Colonic mucosa (tissue), 4 donors: ENCODE measurements around the gene NUP210. TPM values are rescaled to one million over a fixed set of nuclear protein-coding genes. Genes with fewer than 3 reads are reported as not detected.

Source experiments
- DNase-seq: peaks from one replicate; pipeline ENCODE4 v3.0.0-alpha.2; 2020
- H3K27ac ChIP-seq: fragments of 200-600 bp; one replicate; pipeline ENCODE4 v1.8.0; 2021
- H3K27me3 ChIP-seq: fragments of 200-600 bp; one replicate; pipeline ENCODE4 v1.8.0; 2021
- H3K36me3 ChIP-seq: fragments of 200-600 bp; one replicate; pipeline ENCODE4 v1.8.0; 2021
- H3K4me1 ChIP-seq: fragments of 200-600 bp; one replicate; pipeline ENCODE4 v1.8.0; 2021; ENCODE audit warnings: mild to moderate bottlenecking
- H3K4me3 ChIP-seq: fragments of 200-600 bp; one replicate; pipeline ENCODE4 v1.8.0; 2021
- H3K9ac ChIP-seq, 2 donors: one replicate each; pipeline ENCODE4 v1.7.0; 2013; ENCODE audit warnings: control low read depth in 2 of 2, low read depth in 2 of 2, low read length in 2 of 2
- H3K9me3 ChIP-seq: fragments of 200-600 bp; one replicate; pipeline ENCODE4 v1.8.0; 2021
- intact Hi-C: fragments of 100-400 bp; cut with DNase I; formaldehyde crosslinking; loops from one replicate; pipeline ENCODE4 v1.14.1; 2022
- total RNA-seq, 2 donors: library from RNA; stranded (reverse); fragmentation: NEBNext Ultra II Directional in 1 of 2; extraction: Animal tissue kit (Norgen Biotek cat#: 25700) in 1 of 2; gene quantifications; one replicate each; pipeline ENCODE4 v1.2.1, GENCODE V29; 2021
- TF ChIP-seq, protein P1 (sequence below): fragments of 200-600 bp; IDR thresholded peaks from one replicate; pipeline ENCODE4 v1.8.0; 2022; ENCODE audit warnings: antibody characterized with exemption, mild to moderate bottlenecking
- donor health status: healthy.
- donor health status: DM: no; HTN: no; CAD: no.
- donor health status: DM: no; HTN: no; CAD: no.

NUP210 gene
- total RNA-seq, 2 donors from 2014 or later: 7.5 to 23.8 TPM

DNA sequence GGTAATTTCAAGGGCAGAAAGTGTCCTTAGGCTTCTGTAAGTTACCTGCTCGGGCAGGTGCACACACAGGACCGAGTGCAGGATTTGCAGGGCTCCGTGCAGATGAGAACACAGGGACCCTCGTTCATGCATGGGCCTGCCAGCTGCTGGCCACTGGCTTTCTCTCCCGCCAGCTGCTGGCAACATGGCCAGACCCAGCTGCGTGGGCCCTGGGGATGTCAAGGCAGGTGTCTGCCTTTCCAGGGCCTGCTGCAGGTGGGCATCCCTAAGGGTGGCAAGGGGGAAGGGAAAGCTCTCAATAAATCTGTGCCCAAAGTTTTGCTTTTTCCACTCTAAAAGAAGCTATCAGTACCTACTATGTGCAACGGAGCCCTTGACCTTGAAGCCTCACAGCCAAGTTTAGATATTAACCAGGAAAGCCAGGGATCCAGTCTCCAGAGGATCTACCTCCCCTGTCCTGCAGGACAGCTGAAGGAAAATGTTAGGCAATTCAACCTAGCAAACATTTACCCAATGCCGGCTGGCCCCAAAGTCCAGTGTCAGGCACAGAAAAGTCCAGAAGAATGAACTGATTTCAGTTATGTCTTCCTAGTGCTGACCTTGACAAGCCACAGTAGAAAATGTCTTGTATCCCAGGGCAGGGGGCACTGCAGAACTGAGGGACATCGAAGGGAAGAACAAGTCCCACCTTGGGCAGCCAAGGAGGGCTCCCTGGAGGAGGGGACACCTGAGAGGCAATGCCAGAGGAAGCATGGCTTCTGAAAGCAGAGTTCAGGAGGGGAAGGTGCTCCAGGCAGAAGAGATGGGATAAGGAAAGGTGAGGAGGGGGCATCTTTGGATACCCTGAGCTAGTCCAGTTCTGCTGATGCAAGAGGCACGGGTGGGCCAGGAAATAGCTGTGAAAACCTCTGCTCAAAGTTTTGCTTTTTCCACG lies 26.4 kb downstream of the NUP210 start:
- Histone ChIP-seq H3K36me3 (no peaks in the 10 kb centered on the region), H3K27ac (no peak overlapping the region), H3K9ac (no peak overlapping the region), H3K9me3 (no peaks in the 10 kb centered on the region), H3K4me1 (no peaks in the 10 kb centered on the region), H3K4me3 (no peak overlapping the region), H3K27me3 (no peaks in the 10 kb centered on the region)
- intact Hi-C loops: no loop called here
- DNase-seq: no peak
- TF ChIP-seq, protein P1, sequence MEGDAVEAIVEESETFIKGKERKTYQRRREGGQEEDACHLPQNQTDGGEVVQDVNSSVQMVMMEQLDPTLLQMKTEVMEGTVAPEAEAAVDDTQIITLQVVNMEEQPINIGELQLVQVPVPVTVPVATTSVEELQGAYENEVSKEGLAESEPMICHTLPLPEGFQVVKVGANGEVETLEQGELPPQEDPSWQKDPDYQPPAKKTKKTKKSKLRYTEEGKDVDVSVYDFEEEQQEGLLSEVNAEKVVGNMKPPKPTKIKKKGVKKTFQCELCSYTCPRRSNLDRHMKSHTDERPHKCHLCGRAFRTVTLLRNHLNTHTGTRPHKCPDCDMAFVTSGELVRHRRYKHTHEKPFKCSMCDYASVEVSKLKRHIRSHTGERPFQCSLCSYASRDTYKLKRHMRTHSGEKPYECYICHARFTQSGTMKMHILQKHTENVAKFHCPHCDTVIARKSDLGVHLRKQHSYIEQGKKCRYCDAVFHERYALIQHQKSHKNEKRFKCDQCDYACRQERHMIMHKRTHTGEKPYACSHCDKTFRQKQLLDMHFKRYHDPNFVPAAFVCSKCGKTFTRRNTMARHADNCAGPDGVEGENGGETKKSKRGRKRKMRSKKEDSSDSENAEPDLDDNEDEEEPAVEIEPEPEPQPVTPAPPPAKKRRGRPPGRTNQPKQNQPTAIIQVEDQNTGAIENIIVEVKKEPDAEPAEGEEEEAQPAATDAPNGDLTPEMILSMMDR: no peak

DNA sequence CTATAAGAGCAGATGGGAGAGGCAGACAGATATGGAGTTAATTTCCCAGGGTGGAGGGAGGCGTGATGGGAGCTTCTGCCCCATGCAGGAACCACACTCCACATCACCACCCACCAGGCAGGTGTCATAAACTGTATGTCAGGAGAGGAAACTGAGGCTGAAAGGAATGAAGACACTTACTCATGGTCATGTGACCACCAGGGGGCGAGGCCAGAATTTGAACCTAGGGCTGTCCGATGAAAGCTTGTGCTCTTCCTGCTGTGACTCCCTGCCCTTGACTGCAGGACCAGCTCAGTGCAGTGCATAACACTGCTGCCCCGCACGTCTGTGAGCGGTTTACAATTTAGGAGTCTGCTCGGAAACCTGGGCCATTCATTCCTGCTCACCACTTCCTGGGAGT lies 28.8 kb downstream of the NUP210 start:
- H3K4me3 ChIP-seq: no peak overlapping the region
- no peaks in the 10 kb centered on the region for H3K4me1 ChIP-seq
- H3K27ac ChIP-seq: no peak overlapping the region
- TF ChIP-seq, protein P1: no peak
- H3K9ac ChIP-seq: no peak overlapping the region
- DNase-seq: no peak
- H3K27me3 ChIP-seq: no peaks in the 10 kb centered on the region
- no peaks in the 10 kb centered on the region for H3K9me3 ChIP-seq
- intact Hi-C loops: no loop called here
- H3K36me3 ChIP-seq: no peaks in the 10 kb centered on the region

DNA sequence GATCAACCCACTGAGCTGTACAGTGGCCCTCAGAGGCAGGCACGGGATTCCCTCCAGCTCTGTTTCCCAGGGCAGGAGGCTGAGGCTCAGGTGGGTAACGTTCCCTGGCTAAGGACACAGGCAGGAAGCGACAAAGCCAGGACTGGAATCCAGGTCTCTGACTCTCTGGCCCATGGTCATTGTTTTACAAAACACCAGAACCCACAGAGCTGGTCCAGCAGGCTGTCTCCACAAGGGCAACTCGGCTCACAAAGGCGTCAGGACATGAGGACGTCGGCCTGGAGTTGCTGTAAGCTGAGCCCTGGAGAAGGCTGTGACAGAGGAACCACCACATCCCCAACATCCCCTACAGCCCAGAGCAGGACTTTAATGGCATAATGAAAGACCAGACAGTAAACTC lies 30.7 kb downstream of the NUP210 start:
- TF ChIP-seq, protein P1: no peak
- H3K36me3 ChIP-seq: no peaks in the 10 kb centered on the region

DNA sequence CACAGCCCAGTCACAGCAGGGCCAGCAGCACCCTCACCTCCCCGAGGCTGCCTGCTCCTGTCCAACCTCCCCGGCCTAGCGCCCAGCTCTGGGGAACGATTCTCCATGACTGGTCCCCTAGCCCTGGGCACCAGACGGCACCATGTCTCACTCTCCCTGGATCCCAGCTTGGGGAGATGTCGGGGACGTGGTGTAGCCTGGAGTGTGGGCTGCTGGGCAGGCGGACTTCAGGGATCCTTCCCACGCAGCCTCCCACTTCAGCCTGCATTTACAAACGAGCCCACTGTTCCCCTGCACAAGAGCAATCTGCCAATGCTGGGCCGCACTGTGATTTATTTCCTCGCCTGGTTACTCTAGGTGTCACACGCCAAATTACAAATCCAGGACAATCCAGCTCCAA lies 31.3 kb downstream of the NUP210 start:
- H3K36me3 ChIP-seq: no peaks in the 10 kb centered on the region
- no peak for DNase-seq
- no peaks in the 10 kb centered on the region for H3K9me3 ChIP-seq
- H3K27ac ChIP-seq: no peak overlapping the region
- no peaks in the 10 kb centered on the region for H3K27me3 ChIP-seq
- TF ChIP-seq, protein P1: no peak
- intact Hi-C loops: no loop called here
- H3K4me3 ChIP-seq: no peak overlapping the region
- H3K4me1 ChIP-seq: no peaks in the 10 kb centered on the region
- no peak overlapping the region for H3K9ac ChIP-seq

More for the DNA sequence above, 30.7 kb downstream of the NUP210 start:
- Histone ChIP-seq H3K9me3 (no peaks in the 10 kb centered on the region), H3K4me1 (no peaks in the 10 kb centered on the region), H3K9ac (no peak overlapping the region), H3K4me3 (no peak overlapping the region), H3K27me3 (no peaks in the 10 kb centered on the region), H3K27ac (no peak overlapping the region)
- DNase-seq: no peak
- intact Hi-C loops: no loop called here

DNA sequence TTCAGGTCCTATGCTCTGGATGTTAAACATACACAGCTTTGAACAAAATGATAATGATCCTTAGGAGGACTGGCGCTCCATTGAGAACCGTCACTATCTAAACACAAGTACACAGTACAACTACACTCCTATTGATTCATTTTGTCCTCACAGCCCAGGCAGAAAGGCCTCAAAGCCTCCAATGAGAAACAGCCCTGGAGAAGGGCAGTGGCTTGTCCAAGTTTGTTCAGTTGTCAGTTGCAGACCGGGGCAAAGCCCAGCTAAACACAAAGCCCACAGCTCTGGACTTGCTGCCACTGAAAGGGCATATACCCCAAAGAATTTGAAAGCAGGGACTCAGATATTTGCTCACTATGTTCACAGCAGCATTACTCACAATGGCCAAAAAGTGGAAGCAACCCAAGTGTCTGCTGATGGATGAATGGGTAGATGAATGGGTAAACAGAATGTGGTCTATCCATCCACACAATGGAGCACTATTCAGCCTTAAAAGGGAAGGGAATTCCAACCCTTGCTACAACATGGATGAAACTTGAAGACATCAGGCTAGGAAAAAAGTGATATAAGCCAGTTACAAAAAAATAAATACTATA lies 34.7 kb downstream of the NUP210 start:
- Histone ChIP-seq H3K4me1 (no peaks in the 10 kb centered on the region), H3K4me3 (no peak overlapping the region), H3K9ac (no peak overlapping the region), H3K9me3 (no peaks in the 10 kb centered on the region), H3K36me3 (no peaks in the 10 kb centered on the region), H3K27me3 (no peaks in the 10 kb centered on the region), H3K27ac (no peak overlapping the region)
- no peak for DNase-seq
- TF ChIP-seq, protein P1: no peak
- intact Hi-C loops: no loop called here
